Measurements from ENCODE around the gene CCNYL1.

CCNYL1 gene

DNA sequence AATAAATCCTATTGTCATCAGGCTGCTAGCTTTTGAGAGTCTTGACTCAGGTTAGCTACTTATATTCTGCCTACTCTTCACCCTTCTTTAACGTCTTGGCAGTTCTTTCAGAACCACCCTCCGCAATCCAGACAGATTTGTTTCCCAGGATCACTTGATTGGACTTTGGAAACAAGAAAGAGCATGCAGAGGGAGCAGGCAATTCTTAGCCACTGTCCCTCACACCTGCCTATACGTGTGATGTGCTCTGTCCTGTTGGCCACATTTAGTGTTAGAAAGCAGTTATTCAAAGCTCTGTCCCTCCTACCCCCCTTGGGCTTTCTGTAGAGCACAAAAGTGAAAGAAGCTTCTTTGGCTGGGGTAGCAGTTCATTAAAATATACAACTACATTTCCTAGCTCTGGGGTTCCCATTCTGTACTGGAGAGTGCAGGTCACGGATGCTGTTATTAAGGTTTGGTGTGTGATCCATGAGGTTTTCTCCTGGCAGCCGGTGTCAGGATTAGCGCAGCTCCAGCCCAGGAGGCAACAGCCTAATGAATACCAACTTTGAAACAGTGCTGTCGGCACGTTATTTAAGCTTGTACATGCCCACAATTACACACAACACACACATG, 52.0 kb downstream of the CCNYL1 start:
- no peaks in the 10 kb centered on the region for H3K27me3 ChIP-seq (ENCODE audit: low read depth, low read length)
- TF ChIP-seq, protein P1, sequence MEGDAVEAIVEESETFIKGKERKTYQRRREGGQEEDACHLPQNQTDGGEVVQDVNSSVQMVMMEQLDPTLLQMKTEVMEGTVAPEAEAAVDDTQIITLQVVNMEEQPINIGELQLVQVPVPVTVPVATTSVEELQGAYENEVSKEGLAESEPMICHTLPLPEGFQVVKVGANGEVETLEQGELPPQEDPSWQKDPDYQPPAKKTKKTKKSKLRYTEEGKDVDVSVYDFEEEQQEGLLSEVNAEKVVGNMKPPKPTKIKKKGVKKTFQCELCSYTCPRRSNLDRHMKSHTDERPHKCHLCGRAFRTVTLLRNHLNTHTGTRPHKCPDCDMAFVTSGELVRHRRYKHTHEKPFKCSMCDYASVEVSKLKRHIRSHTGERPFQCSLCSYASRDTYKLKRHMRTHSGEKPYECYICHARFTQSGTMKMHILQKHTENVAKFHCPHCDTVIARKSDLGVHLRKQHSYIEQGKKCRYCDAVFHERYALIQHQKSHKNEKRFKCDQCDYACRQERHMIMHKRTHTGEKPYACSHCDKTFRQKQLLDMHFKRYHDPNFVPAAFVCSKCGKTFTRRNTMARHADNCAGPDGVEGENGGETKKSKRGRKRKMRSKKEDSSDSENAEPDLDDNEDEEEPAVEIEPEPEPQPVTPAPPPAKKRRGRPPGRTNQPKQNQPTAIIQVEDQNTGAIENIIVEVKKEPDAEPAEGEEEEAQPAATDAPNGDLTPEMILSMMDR (IDR thresholded peaks at IDR 0.05; ENCODE audit: low read depth, low read length) = no peak
- TF ChIP-seq EZH2phosphoT487 (IDR thresholded peaks at IDR 0.05; ENCODE audit: low read depth) = no peak
- no peaks in the 10 kb centered on the region for H3K79me2 ChIP-seq (ENCODE audit: low read length)
- H3K27ac ChIP-seq (ENCODE audit: low read length) = no peak overlapping the region
- no peak overlapping the region for H3K4me2 ChIP-seq (ENCODE audit: low read length)
- no peaks in the 10 kb centered on the region for H4K20me1 ChIP-seq (ENCODE audit: insufficient read depth, low read length)
- no peak overlapping the region for H3K9ac ChIP-seq (ENCODE audit: low read length)
- peaks cover 13% of the 10 kb centered on the region for H3K4me1 ChIP-seq (ENCODE audit: low read length)
- no peak overlapping the region for H2AFZ ChIP-seq (ENCODE audit: low read depth, low read length)
- H3K9me3 ChIP-seq (ENCODE audit: insufficient read depth, low read length) = no peaks in the 10 kb centered on the region
- no peak overlapping the region for H3K4me3 ChIP-seq (ENCODE audit: low read length)
- H3K36me3 ChIP-seq (replicated peaks; ENCODE audit: low read depth, low read length) = peaks cover 6% of the 10 kb centered on the region

DNA sequence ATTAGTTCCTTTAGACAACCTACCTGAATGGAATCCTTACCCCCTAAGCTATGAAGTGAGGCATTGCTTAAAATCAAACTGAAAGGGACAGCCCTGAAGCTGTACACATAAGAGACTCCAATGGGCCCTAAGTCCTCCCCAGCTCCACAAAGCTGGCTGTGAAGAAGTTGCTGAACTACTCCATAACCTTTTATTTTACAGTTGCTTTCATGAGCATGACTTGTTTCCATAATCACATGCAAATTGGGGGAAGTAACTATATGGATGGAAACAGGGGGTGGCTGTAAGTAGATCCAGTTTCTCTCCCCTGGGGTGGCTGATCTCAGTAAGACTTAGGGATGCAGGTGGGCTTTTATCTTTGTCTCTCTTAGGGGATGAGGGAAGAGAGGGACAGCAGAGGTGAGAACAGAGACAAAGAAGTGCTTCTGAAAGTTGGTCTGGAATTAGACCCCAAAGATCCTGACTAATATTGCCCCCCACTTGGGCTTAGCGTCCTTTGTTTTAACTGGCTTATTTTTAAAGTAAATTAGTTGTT, 52.7 kb downstream of the CCNYL1 start:
- Histone ChIP-seq H4K20me1 (ENCODE audit: insufficient read depth, low read length) (no peaks in the 10 kb centered on the region), H3K4me3 (ENCODE audit: low read length) (no peak overlapping the region), H2AFZ (ENCODE audit: low read depth, low read length) (no peak overlapping the region), H3K36me3 (replicated peaks; ENCODE audit: low read depth, low read length) (peaks cover 6% of the 10 kb centered on the region), H3K4me2 (ENCODE audit: low read length) (no peak overlapping the region), H3K79me2 (ENCODE audit: low read length) (no peaks in the 10 kb centered on the region), H3K4me1 (ENCODE audit: low read length) (peaks cover 19% of the 10 kb centered on the region), H3K9ac (ENCODE audit: low read length) (no peak overlapping the region), H3K9me3 (ENCODE audit: insufficient read depth, low read length) (no peaks in the 10 kb centered on the region), H3K27ac (ENCODE audit: low read length) (no peak overlapping the region), H3K27me3 (ENCODE audit: low read depth, low read length) (no peaks in the 10 kb centered on the region)
- TF ChIP-seq, protein P1 (IDR thresholded peaks at IDR 0.05; ENCODE audit: low read depth, low read length) = no peak
- TF ChIP-seq EZH2phosphoT487 (IDR thresholded peaks at IDR 0.05; ENCODE audit: low read depth) = no peak

DNA sequence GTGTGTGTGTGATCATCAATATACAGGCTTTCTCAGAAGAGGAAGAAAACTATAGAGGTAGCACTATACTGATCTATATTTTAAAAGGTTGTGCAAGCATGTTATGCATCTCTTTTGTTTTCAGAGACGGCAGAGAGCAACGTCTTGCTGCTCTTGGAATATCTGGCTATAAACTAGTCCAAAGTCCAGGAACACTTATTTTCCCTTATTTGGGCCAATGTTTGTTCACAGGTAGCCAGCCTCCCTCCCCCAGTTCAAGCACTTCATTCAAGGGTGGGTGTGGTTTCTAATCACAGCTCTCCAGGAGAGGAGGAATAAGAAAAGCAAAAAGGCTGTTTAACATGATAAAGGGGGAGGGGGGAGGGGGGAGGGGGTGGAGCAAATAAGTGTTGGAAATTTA, 54.1 kb downstream of the CCNYL1 start:
- no peak overlapping the region for H3K9ac ChIP-seq (ENCODE audit: low read length)
- H3K4me3 ChIP-seq (ENCODE audit: low read length) = no peak overlapping the region
- H2AFZ ChIP-seq (ENCODE audit: low read depth, low read length) = no peak overlapping the region
- H3K4me2 ChIP-seq (ENCODE audit: low read length) = no peak overlapping the region
- no peak overlapping the region for H3K27ac ChIP-seq (ENCODE audit: low read length)
- no peaks in the 10 kb centered on the region for H3K79me2 ChIP-seq (ENCODE audit: low read length)
- no peaks in the 10 kb centered on the region for H3K9me3 ChIP-seq (ENCODE audit: insufficient read depth, low read length)
- peaks cover 6% of the 10 kb centered on the region for H3K36me3 ChIP-seq (replicated peaks; ENCODE audit: low read depth, low read length)
- no peaks in the 10 kb centered on the region for H4K20me1 ChIP-seq (ENCODE audit: insufficient read depth, low read length)
- H3K4me1 ChIP-seq (ENCODE audit: low read length) = peaks cover 20% of the 10 kb centered on the region
- H3K27me3 ChIP-seq (ENCODE audit: low read depth, low read length) = no peaks in the 10 kb centered on the region
- no peak for TF ChIP-seq EZH2phosphoT487 (IDR thresholded peaks at IDR 0.05; ENCODE audit: low read depth)
- TF ChIP-seq, protein P1 (IDR thresholded peaks at IDR 0.05; ENCODE audit: low read depth, low read length) = no peak

DNA sequence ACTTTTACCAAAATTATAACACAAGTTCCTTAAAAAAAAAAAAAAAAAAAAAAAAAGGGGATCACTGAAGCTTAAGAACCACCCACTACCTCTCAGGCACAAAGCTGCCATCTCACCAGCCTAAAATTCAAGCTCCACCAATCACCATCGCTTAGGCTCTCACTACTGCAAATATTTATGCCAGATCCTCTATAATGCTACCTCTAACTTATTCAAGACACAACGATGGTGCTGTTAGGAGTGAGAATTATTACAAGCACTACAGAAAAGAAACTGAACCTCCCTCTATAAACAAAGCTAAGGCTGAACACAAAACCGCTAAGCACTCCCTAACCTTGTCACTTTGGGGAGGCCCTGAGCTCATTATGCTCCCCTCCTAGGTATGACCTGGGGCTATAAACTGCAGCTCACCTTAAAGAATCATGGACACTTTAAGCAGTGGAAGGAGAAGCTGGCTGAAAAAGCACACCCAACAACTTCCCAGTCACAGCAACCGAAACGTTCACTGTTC, 54.7 kb downstream of the CCNYL1 start:
- Histone ChIP-seq H3K4me3 (ENCODE audit: low read length) (no peak overlapping the region), H3K4me1 (ENCODE audit: low read length) (peaks cover 25% of the 10 kb centered on the region), H3K79me2 (ENCODE audit: low read length) (no peaks in the 10 kb centered on the region), H3K9me3 (ENCODE audit: insufficient read depth, low read length) (no peaks in the 10 kb centered on the region), H3K9ac (ENCODE audit: low read length) (no peak overlapping the region), H3K27me3 (ENCODE audit: low read depth, low read length) (no peaks in the 10 kb centered on the region), H3K27ac (ENCODE audit: low read length) (no peak overlapping the region), H2AFZ (ENCODE audit: low read depth, low read length) (no peak overlapping the region), H3K4me2 (ENCODE audit: low read length) (no peak overlapping the region), H3K36me3 (replicated peaks; ENCODE audit: low read depth, low read length) (peaks cover 6% of the 10 kb centered on the region), H4K20me1 (ENCODE audit: insufficient read depth, low read length) (no peaks in the 10 kb centered on the region)
- TF ChIP-seq, protein P1 (IDR thresholded peaks at IDR 0.05; ENCODE audit: low read depth, low read length) = no peak
- TF ChIP-seq EZH2phosphoT487 (IDR thresholded peaks at IDR 0.05; ENCODE audit: low read depth) = no peak

All from OCI-LY3 (cell line).